C4-2B (cell line): ENCODE measurements around the gene RNF141.

Experiments used
- H3K27ac ChIP-seq: fragments of 450-650 bp; 2 replicates; pipeline ENCODE4 v1.5.1; 2017
- ZFX ChIP-seq: fragments of 450-650 bp; IDR thresholded peaks from 2 replicates; pipeline ENCODE4 v1.6.1; 2017
- TF ChIP-seq, protein P1 (sequence below): fragments of 450-650 bp; conservative IDR thresholded peaks from 2 replicates; pipeline ENCODE4 v1.5.1; 2017; ENCODE audit warnings: mild to moderate bottlenecking

RNF141 gene

DNA sequence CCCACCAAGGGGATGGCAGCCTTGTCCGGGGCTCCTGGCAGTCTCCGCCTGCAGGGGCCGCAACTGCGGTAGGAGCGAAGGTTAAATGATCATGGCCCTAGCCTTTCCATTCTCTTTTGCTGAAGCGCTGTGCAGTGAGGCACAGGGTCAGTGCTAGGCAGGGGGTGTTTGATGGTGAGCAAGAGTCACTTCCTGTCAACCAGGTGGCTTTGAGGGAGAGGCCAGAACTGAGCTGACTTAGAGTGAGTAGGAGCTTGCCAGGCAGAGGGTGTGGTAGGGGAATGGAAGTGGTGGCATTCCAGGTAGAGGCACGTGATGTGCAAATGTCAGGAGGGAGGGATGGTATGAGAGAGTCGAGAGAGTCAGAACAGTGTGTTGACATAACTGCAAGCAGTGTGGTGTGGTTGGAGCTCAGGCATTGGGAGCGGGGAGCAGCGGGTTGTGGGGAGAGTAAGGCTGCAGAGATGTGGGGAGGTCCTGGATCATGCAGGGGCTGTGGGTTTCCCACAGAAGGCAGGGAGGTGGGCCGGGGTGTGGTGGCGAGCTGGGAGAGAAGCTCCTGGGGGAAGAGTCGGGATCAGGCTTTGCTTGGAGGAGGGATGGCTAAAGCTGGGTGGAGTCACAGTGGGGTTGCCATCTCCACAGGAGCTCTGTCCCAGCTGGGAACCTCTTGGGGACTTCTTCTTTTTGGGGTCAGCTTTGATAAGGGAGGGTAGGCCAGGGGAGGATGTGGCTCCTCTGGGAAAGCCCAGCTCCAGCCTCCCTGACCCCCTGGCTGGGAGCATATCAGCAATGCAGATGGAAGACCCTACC is 52.7 kb downstream of the RNF141 start:
- no peak overlapping the region for H3K27ac ChIP-seq
- TF ChIP-seq, protein P1, sequence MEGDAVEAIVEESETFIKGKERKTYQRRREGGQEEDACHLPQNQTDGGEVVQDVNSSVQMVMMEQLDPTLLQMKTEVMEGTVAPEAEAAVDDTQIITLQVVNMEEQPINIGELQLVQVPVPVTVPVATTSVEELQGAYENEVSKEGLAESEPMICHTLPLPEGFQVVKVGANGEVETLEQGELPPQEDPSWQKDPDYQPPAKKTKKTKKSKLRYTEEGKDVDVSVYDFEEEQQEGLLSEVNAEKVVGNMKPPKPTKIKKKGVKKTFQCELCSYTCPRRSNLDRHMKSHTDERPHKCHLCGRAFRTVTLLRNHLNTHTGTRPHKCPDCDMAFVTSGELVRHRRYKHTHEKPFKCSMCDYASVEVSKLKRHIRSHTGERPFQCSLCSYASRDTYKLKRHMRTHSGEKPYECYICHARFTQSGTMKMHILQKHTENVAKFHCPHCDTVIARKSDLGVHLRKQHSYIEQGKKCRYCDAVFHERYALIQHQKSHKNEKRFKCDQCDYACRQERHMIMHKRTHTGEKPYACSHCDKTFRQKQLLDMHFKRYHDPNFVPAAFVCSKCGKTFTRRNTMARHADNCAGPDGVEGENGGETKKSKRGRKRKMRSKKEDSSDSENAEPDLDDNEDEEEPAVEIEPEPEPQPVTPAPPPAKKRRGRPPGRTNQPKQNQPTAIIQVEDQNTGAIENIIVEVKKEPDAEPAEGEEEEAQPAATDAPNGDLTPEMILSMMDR: no peak
- TF ChIP-seq ZFX: no peak

DNA sequence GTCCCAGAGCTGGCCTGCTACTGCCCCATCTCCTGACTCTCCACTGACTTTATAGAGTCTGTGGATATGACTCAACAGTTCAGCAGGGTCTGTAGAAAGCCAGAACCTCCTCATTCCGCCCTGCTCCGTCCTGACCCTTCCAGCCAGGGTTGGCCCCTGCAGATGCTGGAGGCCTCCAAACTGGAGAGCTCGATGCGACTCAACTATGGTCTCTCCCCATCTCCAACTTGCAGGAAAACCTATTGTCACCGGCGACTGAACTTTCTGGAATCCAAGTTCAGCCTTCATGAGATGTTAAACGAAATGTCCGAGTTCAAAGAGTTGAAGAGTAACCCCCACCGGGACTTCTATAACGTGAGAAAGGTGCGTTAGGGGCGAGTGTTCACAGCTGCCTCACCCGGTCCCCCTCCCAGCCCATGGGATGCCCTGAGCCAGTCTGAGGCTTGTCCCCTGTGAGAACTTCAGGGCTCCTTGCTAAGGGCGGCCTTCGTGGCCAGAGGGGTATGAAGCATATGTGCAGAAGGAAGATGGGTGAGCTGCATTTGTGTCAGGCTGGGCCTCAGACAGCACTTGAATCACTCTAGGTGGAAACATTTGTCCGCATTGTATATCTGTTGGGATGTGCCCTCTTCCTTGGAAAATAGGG is 53.9 kb downstream of the RNF141 start:
- no peak for TF ChIP-seq ZFX
- TF ChIP-seq, protein P1: no peak
- H3K27ac ChIP-seq: no peak overlapping the region

DNA sequence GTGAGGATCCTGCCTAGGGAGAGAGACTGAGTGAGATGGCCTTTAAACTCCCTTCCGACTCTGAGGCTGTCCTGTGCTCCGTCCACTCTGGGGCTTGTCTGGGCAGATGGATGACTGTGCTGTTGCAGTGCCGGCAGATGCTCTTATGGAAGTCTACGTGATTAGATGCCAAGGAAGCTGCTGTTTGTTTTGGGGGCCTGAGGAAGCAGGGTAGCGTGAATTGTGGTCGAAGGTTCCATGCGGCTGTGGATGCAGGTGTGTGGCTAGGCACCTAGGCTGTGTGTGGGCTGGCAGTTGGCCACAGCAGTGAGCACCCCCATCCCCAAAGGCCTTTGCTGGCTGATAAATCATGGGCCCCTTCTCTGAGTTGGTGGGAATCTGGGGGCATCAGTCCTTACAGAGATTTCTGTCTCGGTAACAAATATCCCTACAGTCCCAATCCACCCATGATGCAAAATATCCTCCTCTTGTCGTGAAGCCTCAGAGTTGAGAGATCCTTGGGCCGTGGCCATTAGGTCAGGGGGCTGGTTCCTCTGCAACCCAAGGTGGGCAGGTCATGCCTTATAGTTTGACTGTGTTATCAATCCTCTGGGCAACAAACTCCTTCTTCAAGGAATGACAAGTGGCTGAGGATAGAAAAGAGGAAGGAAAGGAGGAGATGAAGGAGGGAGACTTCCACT is 54.7 kb downstream of the RNF141 start:
- H3K27ac ChIP-seq: no peak overlapping the region
- no peak for TF ChIP-seq ZFX
- TF ChIP-seq, protein P1: no peak

DNA sequence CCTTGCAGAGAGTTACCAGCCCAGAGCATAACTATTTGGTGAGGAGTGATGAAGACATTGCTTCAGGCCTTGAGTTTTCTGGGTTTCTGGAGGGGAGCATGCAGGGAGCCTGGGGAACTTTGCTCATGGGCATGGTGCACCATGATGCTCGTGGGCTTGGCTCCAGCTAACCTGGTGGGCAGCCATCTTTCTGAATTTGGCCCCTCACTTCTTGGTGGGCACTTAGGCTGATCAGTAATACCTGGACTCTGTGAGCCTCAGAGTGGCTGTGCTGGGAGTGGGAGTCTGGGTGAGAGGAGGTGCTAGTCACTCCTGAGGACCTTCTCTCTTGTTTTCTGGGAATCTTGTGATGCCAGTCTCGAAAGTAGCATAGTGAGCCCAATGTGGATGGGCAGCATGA is 55.3 kb downstream of the RNF141 start:
- no peak overlapping the region for H3K27ac ChIP-seq

DNA sequence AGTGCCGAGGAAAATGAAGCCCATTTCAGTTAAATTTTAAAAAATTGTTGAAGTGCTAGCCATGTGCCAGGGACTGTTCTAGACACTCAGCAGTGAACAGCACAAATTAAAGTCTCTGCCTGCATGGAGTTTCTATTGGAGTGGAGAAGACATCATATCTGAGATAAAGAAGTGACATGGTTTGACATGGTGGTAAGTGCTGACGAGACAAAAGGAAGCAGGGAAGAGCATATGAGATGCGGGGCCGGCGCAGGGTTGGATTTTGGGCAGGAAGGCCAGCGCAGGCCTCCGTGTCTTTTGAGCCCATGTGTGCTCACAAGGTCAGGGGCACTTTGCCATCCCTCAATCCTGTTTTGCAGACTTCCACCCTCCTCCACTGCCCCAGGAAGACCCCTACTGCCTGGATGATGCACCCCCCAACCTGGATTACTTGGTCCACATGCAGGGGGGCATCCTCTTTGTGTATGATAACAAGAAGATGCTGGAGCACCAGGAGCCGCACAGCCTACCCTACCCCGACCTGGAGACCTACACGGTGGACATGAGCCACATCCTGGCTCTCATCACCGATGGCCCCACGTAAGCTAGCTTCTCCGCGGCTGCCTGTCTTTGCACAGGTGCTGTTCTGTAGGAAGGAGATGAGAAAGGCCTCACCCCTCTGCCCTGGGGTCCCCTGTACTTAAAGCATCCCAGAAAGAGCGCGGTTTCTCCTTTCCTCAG is 56.4 kb downstream of the RNF141 start:
- H3K27ac ChIP-seq: no peak overlapping the region
- TF ChIP-seq, protein P1: no peak
- TF ChIP-seq ZFX: no peak

More for the DNA sequence above, 55.3 kb downstream of the RNF141 start:
- no peak for TF ChIP-seq ZFX
- TF ChIP-seq, protein P1: no peak

DNA sequence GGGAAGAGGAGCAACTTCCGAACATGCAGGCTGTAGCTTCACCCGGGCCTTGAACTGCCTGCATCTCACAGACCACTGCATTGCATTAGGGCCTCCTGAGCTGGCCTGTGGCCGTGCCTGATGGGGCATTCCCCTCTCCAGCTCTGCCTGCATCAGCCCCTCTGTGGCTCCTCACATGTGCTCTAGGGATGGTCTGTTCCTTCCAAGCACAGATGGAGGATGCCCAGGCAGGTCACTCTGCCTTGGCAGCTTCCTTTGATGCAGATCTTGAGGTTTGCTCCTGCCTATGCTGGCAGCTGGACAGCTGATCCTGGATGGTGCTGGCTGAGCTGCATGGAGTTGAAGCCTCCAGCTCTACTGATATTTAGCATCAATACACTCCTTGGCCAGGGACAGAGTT is 57.4 kb downstream of the RNF141 start:
- no peak overlapping the region for H3K27ac ChIP-seq
- TF ChIP-seq, protein P1: no peak
- no peak for TF ChIP-seq ZFX
